GM06990 (cell line): ENCODE results near the gene SVBP.

Experiments used
- DNase-seq: peaks from one replicate; pipeline ENCODE4 v3.0.0-alpha.2; 2011; ENCODE audit not compliant: insufficient read length; ENCODE audit errors: extremely low read depth
- H3K27me3 ChIP-seq: replicated peaks from 2 replicates; pipeline ENCODE4 v1.6.0; 2011; ENCODE audit warnings: low read length; ENCODE audit not compliant: control insufficient read depth, insufficient read depth
- H3K36me3 ChIP-seq: 2 replicates; pipeline ENCODE4 v1.5.1; 2011; ENCODE audit warnings: low read length; ENCODE audit not compliant: control insufficient read depth, insufficient read depth
- H3K4me3 ChIP-seq: replicated peaks from 2 replicates; pipeline ENCODE4 v1.5.1; 2011; ENCODE audit warnings: low read depth, mild to moderate bottlenecking, control low read depth, low read length
- TF ChIP-seq, protein P1 (sequence below): IDR thresholded peaks from 2 replicates; pipeline ENCODE4 v1.5.1; 2011; ENCODE audit warnings: low read length, control low read depth, mild to moderate bottlenecking, inconsistent platforms; ENCODE audit not compliant: insufficient read depth, poor library complexity, severe bottlenecking

The SVBP gene

DNA sequence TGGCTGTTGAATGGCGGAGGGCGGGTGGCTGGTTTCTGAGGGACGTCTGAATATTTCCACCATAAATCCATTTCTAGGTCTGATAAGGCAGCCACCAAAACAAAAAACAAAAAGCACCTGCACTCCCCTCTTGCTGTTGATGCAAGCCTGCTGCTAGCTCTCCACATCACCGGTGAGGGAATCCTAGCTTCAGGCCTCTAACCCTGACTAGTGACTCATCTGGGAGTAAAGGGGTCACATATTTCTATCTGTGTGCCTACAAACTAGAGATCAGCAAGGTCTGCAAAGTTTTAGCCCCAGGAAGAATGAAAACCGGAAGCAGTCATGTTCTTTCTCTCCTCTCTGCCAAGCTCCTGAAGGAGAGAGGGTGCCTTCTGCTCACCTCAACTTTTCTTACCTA lies 10.6 kb downstream of the SVBP start:
- H3K36me3 ChIP-seq: no peaks in the 10 kb centered on the region
- DNase-seq: no peak
- H3K27me3 ChIP-seq: no peaks in the 10 kb centered on the region
- no peak overlapping the region for H3K4me3 ChIP-seq
- TF ChIP-seq, protein P1, sequence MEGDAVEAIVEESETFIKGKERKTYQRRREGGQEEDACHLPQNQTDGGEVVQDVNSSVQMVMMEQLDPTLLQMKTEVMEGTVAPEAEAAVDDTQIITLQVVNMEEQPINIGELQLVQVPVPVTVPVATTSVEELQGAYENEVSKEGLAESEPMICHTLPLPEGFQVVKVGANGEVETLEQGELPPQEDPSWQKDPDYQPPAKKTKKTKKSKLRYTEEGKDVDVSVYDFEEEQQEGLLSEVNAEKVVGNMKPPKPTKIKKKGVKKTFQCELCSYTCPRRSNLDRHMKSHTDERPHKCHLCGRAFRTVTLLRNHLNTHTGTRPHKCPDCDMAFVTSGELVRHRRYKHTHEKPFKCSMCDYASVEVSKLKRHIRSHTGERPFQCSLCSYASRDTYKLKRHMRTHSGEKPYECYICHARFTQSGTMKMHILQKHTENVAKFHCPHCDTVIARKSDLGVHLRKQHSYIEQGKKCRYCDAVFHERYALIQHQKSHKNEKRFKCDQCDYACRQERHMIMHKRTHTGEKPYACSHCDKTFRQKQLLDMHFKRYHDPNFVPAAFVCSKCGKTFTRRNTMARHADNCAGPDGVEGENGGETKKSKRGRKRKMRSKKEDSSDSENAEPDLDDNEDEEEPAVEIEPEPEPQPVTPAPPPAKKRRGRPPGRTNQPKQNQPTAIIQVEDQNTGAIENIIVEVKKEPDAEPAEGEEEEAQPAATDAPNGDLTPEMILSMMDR: no peak

DNA sequence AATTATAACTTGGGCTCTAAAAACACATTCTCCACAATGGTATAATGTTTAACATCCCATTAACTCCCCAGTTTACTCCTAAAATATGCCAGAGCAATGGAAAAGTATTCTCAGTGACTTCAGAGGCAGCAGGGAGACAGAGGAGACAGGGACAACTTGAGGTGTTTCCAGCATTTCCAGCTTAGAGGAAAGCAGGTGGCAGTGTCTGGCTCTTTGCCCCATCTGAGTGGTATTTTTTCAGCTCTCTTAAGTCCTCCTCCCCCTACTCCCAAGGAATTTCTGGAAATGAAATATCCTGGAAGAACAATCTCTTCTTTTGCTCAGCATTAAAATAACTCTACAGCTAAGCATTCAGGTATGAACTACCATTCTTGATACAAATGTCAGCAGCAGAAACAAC lies 11.0 kb downstream of the SVBP start:
- no peak for DNase-seq
- TF ChIP-seq, protein P1: no peak
- no peak overlapping the region for H3K4me3 ChIP-seq
- no peaks in the 10 kb centered on the region for H3K36me3 ChIP-seq
- H3K27me3 ChIP-seq: no peaks in the 10 kb centered on the region

DNA sequence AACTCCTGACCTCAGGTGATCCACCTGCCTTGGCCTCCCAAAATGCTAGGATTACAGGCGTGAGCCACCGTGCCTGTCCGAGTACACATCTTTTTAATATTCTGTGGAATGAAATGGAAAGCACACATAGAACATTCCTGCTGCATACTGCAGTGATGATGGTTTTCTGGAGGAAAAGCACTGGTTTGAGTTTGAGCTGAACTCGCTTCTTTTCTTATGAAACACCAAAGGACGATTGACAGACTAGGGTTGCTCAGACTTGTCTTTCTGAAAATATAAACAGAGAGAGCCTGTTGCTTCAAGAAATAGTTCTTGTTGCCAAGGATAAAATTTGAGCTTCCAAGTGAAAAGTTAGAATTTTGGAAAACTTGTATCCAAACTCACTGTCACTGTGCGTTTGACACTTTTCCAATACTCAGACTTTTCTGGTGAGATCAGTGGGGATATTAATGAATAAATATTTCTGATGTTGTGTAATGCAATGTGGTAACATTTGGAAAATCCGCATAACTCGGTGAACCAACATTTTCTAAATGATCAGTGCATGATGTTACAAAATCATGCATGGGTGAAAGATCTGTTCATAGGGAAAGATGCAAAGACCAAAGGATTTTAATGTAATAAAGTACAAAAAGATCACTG lies 15.2 kb downstream of the SVBP start:
- Histone ChIP-seq H3K4me3 (no peak overlapping the region), H3K36me3 (no peaks in the 10 kb centered on the region), H3K27me3 (no peaks in the 10 kb centered on the region)
- no peak for DNase-seq
- TF ChIP-seq, protein P1: no peak

DNA sequence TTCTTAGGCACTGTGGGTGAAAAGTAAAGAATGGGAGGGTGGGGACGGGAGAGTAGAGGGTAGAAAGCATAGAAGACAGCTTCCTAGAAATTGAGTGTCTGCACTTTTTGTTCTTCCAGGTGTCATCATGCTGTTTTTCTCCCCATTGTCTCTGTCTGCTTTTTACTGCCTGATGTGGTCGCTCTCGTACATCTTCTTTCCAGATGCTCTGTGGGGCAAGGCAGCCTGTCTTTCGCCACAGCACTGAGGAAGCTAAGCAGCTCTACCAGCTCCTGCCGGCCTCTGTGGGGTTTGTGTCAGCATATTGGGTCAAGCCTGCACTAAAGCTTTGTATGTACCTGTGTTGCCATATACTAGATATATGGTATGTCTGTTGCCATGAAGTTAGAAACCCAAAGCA lies 19.2 kb downstream of the SVBP start:
- TF ChIP-seq, protein P1: no peak
- DNase-seq: no peak

DNA sequence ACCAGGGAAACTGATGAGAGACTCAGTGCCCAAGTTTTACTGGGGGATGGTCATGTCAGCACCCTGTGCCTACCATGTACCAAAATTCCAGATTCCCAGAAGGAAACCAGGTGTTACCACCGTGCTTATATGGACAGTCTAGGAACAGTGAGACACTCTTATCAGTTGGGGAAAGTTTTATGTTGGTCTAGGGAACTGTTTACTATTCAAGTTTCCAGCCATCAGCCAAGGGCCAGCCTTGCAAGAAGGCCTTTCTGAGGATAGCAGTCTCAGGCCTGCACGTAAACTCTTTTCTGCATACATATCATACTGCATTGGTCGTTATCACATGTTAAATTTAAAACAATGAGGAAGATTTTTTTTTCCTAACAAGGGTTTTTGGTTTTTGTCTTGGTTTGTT lies 19.8 kb downstream of the SVBP start:
- no peak overlapping the region for H3K4me3 ChIP-seq
- TF ChIP-seq, protein P1: no peak
- no peaks in the 10 kb centered on the region for H3K27me3 ChIP-seq
- no peak for DNase-seq
- H3K36me3 ChIP-seq: no peaks in the 10 kb centered on the region

More for the DNA sequence above, 19.2 kb downstream of the SVBP start:
- Histone ChIP-seq H3K4me3 (no peak overlapping the region), H3K27me3 (no peaks in the 10 kb centered on the region), H3K36me3 (no peaks in the 10 kb centered on the region)

DNA sequence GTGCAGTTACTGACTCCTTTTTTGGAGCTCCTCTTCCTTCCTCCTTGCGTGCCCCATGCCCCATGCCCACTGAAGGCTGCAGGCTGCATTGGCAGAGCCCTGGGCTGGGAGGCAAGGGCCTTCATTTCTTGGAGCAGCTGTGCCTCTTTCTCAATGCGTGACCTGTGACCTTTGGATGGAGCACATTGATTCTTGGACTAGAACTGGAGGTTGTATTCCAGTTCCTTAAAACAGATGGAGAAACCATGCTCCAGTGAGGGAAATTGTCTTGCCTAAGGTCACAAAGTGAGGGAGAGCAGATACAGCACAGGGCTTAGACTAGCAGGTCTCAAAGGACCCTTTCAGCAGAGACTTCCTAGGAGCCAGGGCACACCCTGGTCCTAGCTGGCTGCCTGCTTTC lies 23.4 kb downstream of the SVBP start:
- no peak for DNase-seq
- TF ChIP-seq, protein P1: no peak
- Histone ChIP-seq H3K27me3 (no peaks in the 10 kb centered on the region), H3K4me3 (no peak overlapping the region), H3K36me3 (no peaks in the 10 kb centered on the region)
